ENCODE data around the gene LAIR2. TPM values are rescaled to one million over a fixed set of nuclear protein-coding genes. Genes with fewer than 3 reads are reported as not detected.
"Not testable (repeated sequence)": the region's sequence is repeated elsewhere in the genome, so short reads cannot be mapped to it uniquely, and the experiment has no call there.

LAIR2 gene
- total RNA-seq, 4 donors from 2014 or later: not detected

DNA sequence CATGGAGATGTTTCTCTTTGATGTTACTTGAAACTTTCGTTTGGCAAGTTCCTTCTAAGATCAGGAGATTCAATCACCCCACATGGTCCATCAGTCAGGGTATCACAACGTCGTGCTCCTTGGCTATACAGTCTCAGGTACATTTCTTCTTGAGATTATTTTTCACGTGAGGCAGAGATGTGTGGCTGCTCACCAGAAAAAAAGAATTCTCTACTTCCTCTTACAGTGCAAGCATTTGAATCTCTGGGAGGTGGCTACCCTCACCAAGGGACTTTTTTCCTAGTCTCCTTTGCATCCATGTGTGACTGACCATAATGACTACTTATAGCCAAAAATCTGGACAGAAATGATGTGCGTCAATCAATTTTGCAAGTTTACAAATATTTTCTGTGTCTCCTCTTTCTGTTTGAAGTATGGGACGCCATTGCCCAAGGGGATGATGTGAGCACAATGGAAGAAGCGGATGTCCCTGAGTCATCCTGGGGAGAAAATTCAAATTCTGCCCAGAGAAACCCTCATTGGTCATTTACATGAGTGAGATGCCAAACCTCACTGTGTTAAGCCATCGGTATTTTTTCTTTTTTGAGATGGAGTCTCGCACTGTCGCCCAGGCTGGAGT, 8.6 kb upstream of the LAIR2 start:
- 74% methylated on average over 10 of the region's 10 CpGs for WGBS
- no peaks in the 10 kb centered on the region for H3K36me3 ChIP-seq
- DNase-seq (ENCODE audit: extremely low spot score): no peak
- no peaks in the 10 kb centered on the region for H3K9me3 ChIP-seq
- no peak overlapping the region for H3K4me3 ChIP-seq
- TF ChIP-seq POLR2AphosphoS5 (IDR thresholded peaks at IDR 0.05): no peak
- TF ChIP-seq, protein P1, sequence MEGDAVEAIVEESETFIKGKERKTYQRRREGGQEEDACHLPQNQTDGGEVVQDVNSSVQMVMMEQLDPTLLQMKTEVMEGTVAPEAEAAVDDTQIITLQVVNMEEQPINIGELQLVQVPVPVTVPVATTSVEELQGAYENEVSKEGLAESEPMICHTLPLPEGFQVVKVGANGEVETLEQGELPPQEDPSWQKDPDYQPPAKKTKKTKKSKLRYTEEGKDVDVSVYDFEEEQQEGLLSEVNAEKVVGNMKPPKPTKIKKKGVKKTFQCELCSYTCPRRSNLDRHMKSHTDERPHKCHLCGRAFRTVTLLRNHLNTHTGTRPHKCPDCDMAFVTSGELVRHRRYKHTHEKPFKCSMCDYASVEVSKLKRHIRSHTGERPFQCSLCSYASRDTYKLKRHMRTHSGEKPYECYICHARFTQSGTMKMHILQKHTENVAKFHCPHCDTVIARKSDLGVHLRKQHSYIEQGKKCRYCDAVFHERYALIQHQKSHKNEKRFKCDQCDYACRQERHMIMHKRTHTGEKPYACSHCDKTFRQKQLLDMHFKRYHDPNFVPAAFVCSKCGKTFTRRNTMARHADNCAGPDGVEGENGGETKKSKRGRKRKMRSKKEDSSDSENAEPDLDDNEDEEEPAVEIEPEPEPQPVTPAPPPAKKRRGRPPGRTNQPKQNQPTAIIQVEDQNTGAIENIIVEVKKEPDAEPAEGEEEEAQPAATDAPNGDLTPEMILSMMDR (IDR thresholded peaks at IDR 0.05): no peak
- TF ChIP-seq POLR2A (IDR thresholded peaks at IDR 0.05; ENCODE audit: low read depth): no peak
- no peak for TF ChIP-seq EP300 (IDR thresholded peaks at IDR 0.05)
- H3K4me1 ChIP-seq: no peaks in the 10 kb centered on the region
- intact Hi-C loops (cut with DNase I): no loop called here
- peaks cover 0 to 48% (median 0%) of the 10 kb centered on the region in 4 donors for H3K27me3 ChIP-seq
- no peak overlapping the region for H3K27ac ChIP-seq (replicated peaks in 1 of 4)

DNA sequence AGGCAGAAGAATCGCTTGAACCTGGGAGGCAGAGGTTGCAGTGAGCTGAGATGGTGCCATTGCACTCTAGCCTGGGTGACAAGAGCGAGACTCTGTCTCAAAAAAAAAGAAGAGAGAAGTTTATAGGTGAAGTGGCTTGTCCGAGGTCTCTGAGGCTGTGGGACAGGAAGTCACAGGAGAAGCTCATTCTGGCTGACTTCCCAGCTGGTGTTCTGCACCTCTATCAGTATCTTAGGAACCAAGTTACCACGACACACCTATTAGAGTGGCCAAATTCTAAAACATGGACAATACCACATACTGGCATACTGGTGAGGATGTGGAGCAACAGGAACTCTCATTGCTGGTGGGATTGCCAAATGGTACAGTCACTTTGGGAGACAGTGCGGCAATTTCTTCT, 7.3 kb upstream of the LAIR2 start:
- H3K4me3 ChIP-seq; intact Hi-C loops (cut with DNase I); DNase-seq (ENCODE audit: extremely low spot score); H3K4me1 ChIP-seq; H3K36me3 ChIP-seq; H3K9me3 ChIP-seq; H3K27ac ChIP-seq (replicated peaks in 1 of 4): not testable (repeated sequence)
- peaks cover 0 to 48% (median 0%) of the 10 kb centered on the region in 4 donors for H3K27me3 ChIP-seq
- 68% methylated on average over 5 of the region's 5 CpGs for WGBS

DNA sequence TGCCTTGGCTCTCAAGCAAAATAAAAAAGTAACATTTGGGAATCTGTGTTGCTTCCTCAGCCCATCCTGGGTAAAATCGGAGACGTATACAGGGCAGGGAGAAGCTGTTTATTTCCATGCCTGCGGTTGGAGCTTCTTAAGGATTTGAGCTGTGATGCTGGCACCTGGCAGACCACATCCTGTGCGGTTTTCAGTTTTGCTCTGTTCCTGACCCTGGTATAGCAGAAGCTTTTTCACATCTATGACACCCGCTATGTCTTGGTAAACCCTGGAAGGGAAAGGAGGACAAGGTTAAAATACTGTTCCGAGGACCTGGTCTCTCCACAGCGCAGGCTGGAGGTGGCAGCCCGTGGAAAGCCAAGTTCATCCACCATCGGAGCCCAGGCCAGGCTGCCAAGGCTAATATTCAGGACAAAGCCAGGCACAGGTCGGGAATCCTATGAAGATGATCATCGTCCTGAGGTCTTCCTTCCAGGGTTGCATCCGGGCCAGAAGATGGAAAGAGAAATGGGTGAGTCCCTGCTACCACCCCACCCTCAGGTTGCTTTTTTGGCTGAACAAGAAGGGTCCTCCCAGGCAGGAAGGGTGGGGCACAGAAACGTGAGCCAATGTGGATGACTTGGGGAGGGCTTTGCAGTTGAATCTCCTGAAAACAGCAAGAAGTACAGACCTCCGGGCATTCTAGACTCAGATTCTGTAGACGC, 4.7 kb upstream of the LAIR2 start:
- H3K27ac ChIP-seq (replicated peaks in 1 of 4); H3K36me3 ChIP-seq; H3K4me3 ChIP-seq; DNase-seq (ENCODE audit: extremely low spot score); intact Hi-C loops (cut with DNase I); H3K4me1 ChIP-seq; H3K9me3 ChIP-seq: not testable (repeated sequence)
- 81% methylated on average over 4 of the region's 15 CpGs for WGBS
- H3K27me3 ChIP-seq: peaks cover 0 to 36% (median 0%) of the 10 kb centered on the region in 4 donors

DNA sequence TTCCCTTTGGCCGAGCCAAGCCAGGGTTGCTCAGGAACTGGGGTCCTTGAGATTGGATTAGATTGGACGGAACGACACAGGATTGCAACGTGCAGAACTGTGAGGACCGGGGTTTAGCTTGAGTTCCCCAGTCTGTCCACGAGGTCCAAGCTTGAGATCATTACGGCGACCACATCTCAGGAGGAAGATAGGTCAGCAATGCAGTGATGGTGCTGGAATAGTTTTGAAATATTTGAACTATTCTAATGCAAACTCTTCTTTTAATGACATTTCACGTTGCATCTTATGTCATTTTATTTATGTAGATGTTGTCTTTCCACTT, 4.2 kb upstream of the LAIR2 start:
- peaks cover 0 to 36% (median 0%) of the 10 kb centered on the region in 4 donors for H3K27me3 ChIP-seq
- not testable (repeated sequence) for H3K4me1 ChIP-seq

DNA sequence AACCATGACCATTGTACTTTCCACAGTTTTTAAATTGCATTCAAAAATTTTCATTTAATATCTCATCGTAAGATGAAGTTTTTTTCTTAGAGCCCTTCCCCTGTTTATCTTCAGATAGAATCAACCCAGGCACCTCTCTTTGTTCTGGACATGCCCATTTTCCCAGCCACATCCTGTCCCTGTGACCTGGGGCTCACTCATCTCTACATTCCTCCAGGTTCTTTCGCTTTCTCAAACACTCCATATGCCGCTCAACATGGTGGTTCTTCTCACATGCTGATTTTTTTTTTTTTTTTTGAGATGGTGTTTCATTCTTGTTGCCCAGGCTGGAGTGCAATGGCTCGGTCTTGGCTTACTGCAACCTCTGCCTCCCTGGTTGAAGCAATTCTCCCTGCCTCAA, 2.9 kb downstream of the LAIR2 start:
- intact Hi-C loops (cut with DNase I); H3K9me3 ChIP-seq; H3K4me1 ChIP-seq; H3K36me3 ChIP-seq; H3K27ac ChIP-seq (replicated peaks in 1 of 4); H3K4me3 ChIP-seq; DNase-seq (ENCODE audit: extremely low spot score): not testable (repeated sequence)
- WGBS: 80% methylated on average over 4 of the region's 4 CpGs
- H3K27me3 ChIP-seq: peaks cover 0 to 53% (median 0%) of the 10 kb centered on the region in 4 donors

More for the DNA sequence above, 4.2 kb upstream of the LAIR2 start:
- DNase-seq (ENCODE audit: extremely low spot score); H3K27ac ChIP-seq (replicated peaks in 1 of 4); H3K36me3 ChIP-seq; intact Hi-C loops (cut with DNase I); H3K4me3 ChIP-seq; H3K9me3 ChIP-seq: not testable (repeated sequence)
- WGBS: 70% methylated on average over 8 of the region's 9 CpGs

DNA sequence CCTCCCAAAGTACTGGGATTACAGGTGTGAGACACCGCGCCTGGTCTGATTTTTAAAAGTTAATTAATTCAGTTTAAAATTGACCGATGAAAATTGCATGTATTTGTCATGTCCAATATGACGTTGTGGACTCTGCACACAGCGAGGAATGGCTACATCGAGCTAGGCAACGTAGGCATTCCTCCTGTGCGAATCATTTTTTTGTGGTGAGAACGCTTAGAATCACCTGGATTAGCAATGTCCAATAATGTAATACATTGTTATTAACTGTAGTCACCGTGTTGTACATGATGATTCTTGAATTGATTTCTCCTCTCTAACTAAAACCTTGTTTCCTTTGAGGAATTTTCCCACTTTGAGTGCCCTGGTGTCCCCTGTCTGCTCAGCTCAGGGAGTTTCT, 3.4 kb downstream of the LAIR2 start:
- Histone ChIP-seq H3K9me3 (no peaks in the 10 kb centered on the region), H3K27ac (replicated peaks in 1 of 4) (no peak overlapping the region), H3K27me3 (peaks cover 0 to 53% (median 0%) of the 10 kb centered on the region in 4 donors), H3K4me3 (no peak overlapping the region), H3K36me3 (no peaks in the 10 kb centered on the region), H3K4me1 (no peaks in the 10 kb centered on the region)
- 89% methylated on average over 10 of the region's 10 CpGs for WGBS
- intact Hi-C loops (cut with DNase I): no loop called here
- no peak for TF ChIP-seq EP300 (IDR thresholded peaks at IDR 0.05)
- TF ChIP-seq, protein P1 (IDR thresholded peaks at IDR 0.05): no peak
- no peak for TF ChIP-seq POLR2A (IDR thresholded peaks at IDR 0.05; ENCODE audit: low read depth)
- TF ChIP-seq POLR2AphosphoS5 (IDR thresholded peaks at IDR 0.05): no peak
- DNase-seq (ENCODE audit: extremely low spot score): no peak

DNA sequence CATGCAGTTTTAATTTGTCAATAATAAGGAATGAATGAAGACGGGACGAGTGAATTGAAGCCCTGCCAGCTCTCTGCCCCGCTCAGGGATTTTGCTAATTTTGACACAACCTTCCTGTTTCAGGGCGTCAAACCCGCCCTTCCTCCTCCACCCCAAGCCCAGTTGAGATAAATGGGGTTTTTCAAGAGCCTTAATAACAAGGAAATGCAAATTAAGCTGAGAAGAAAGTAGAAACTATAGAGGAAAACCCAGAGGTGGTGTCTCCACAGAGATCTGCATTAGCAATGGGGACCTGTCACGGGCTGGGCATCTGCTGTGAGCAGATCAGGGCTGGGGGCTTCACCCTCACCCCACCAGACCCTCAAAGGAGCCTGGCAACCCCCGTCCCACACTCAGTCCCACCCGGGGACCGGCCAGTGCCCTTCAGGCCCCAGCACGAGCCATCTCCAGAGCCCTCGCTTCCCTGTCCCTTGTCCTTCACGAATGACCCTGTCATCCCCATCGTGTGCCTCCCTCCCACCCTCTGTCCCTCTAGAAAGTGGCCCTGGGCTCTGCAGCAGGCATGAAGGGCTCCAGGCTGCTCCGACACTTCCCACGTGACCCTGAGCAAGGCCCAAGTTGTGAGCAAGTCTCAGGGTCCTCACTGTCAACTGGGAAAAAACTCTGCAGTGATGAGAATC, 4.5 kb downstream of the LAIR2 start:
- intact Hi-C loops (cut with DNase I): not testable (repeated sequence)
- 72% methylated on average over 10 of the region's 15 CpGs for WGBS

More for the DNA sequence above, 4.5 kb downstream of the LAIR2 start:
- H3K4me3 ChIP-seq; DNase-seq (ENCODE audit: extremely low spot score); H3K9me3 ChIP-seq; H3K27ac ChIP-seq (replicated peaks in 1 of 4); H3K4me1 ChIP-seq; H3K36me3 ChIP-seq: not testable (repeated sequence)
- H3K27me3 ChIP-seq: peaks cover 0 to 57% (median 0%) of the 10 kb centered on the region in 4 donors
